GM12801 (cell line): ENCODE data around the gene GPC5.

ENCODE experiments used
- TF ChIP-seq, protein P1 (sequence below): IDR thresholded peaks from one replicate; pipeline ENCODE4 v1.5.1; 2011; ENCODE audit warnings: control low read depth; ENCODE audit not compliant: insufficient read length; ENCODE audit errors: extremely low read depth

Gene GPC5

GRCh38 chr13:91510058-91510457 is 111.6 kb downstream of the GPC5 start:
- TF ChIP-seq, protein P1, sequence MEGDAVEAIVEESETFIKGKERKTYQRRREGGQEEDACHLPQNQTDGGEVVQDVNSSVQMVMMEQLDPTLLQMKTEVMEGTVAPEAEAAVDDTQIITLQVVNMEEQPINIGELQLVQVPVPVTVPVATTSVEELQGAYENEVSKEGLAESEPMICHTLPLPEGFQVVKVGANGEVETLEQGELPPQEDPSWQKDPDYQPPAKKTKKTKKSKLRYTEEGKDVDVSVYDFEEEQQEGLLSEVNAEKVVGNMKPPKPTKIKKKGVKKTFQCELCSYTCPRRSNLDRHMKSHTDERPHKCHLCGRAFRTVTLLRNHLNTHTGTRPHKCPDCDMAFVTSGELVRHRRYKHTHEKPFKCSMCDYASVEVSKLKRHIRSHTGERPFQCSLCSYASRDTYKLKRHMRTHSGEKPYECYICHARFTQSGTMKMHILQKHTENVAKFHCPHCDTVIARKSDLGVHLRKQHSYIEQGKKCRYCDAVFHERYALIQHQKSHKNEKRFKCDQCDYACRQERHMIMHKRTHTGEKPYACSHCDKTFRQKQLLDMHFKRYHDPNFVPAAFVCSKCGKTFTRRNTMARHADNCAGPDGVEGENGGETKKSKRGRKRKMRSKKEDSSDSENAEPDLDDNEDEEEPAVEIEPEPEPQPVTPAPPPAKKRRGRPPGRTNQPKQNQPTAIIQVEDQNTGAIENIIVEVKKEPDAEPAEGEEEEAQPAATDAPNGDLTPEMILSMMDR = no peak

- TF ChIP-seq, protein P1 = no peak
Measured at GRCh38 chr13:91513790-91514189, 115.4 kb downstream of the GPC5 start.

GRCh38 chr13:91516799-91517198 is 118.4 kb downstream of the GPC5 start:
- TF ChIP-seq, protein P1 = no peak

DNA sequence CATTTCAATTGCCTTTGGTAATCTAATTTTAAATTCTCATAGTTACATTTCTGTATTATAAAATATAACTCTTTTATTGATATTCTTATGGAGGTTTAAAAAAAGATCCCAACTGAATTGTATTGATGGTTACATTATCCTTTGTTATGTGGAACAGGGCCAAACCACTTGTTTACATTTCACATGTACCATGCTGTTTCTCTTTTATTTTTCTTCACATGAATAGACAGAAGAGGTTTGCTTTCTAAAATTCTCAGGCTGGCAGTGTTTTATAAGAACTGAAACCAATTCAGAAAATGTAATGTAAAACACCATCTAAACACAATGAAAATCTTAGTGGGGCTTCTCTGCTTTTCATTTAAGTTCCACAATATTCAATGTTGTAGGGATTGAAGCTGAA is 122.5 kb downstream of the GPC5 start:
- TF ChIP-seq, protein P1 = no peak

DNA sequence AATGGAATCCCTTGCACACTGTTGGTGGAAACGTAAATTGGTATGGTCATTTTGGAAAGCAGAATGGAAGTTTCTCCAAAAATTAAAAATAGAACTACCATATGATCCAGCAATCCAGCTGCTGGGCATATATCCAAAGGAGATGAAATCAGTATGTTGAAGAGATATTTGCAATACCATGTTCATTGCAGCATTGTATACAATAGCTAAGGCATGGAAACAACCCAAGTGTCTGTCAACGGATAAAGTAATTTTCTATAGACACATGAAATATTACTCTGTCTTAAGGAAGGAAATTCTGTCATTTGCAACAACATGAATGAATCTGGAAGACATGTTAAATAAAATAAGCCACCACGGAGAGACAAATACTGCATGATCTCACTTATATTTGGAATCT is 124.7 kb downstream of the GPC5 start:
- TF ChIP-seq, protein P1 = no peak

DNA sequence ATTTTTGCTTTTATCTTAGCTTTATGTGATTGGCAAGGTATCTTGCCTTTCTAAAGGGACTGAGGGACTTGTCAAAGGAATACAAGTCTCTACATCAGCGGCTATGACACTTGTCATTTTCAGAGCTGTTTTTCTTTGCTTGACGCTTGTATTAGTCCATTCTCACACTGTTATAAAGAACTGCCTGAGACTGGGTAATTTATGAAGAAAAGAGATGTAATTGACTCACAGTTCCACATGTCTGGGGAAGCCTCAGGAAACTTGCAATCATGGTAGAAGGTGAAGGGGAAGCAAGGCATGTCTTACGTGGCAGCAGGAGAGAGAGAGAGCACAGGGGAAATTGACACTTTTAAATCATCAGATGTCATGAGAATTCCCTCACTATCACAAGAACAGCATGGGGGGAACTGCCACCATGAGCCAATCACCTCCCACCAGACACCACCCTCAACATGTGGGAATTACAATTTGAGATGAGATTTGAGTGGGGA is 128.2 kb downstream of the GPC5 start:
- TF ChIP-seq, protein P1 = no peak

- TF ChIP-seq, protein P1 = no peak
Measured at GRCh38 chr13:91529739-91530482, 131.5 kb downstream of the GPC5 start.
